Effector CD8-positive, alpha-beta T cell (primary cell): ENCODE results near the gene MAGI2.

Source experiments
- DNase-seq: peaks from one replicate; lab custom pipeline; 2025; lab: John Stamatoyannopoulos, UW

Gene MAGI2

DNA sequence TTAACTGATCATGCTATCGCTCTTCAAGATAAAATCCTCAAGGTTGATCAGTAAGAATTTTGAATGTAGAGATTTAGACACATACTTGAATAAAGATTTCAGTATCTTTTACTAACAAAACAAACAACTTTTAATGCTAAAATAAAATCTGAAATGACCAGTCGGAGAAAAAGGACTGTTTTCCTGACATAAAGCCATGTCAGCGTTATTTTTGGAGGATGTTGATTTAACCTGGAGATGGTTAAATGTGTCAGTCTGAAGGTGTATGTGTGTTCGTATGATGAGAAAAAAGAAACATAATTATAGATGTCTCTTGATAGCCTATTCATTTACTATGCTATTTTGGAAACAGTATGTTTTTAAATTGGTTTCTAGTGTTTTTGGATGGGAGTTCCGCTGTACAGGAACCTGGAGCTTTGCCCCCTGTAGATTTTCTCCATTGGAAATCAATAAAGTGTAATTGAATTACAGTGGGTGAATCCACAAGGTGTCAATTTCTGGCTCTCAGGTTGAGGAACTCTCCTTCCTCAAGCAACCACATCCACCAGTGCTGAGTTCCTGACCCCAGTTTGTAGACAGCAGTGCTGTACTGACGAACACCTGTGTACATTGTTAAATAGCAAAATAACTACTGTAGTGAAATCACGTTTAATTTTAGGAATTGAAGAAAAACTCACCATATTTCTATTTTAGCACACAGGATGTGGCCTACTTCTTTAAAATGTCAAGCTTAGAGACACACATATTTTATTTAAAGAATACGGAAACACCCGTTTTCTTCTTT lies 670.1 kb downstream of the MAGI2 start:
- DNase-seq = no peak

DNA sequence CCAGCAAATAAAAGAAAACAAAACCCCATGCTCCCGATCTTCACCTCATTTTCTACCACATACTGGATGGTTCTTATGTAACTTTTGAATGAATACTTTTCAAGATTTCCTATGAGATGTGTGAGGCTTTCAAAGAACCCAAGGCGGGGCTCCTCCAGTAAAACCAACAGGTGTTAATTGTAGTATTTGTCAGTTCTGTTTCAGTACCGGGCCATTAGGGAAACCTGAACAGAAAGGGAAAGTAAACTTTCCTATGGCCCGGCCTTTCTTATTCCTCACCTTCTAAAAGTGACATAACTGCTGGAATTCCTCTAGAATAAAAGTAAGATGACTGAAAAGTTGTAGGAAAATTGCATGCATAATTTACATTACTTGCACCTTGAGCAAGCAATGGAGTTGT lies 672.9 kb downstream of the MAGI2 start:
- DNase-seq = no peak

DNA sequence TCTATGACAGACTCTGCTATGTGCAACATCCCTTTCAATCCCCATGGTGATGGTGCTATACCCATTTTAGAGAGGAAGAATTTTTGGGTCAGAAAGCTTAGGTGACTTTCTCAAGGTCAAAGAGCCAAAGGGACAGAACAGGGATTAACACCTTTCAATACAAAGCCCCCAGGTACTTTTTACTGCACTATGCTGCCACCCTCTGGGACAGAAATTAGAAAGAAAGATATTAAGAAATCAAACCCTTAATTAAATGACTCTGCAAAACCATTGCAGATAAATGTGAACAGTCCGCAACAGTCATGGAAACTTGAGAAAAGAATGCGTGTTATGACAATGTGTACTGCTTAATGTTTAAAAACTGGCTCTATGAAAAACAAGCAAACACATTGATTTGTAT lies 673.7 kb downstream of the MAGI2 start:
- no peak for DNase-seq

DNA sequence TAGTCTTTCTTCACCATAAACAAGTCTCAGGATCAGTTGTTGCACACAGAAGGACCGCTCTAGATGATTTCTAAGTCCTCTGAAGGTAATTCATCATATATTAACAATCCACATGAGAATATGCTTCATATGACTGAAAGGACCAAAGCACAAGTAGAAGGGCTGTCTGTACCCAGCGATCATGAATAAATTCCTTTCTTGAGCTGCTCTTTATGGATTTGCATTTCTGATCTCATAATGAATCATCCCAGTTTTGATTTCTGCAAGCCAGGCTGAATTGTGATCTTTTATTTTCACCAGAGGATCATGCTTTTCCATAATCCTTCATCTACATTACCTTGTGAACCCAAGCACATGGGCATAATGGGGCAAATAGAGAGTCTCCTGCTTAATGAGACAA lies 675.6 kb downstream of the MAGI2 start:
- no peak for DNase-seq

DNA sequence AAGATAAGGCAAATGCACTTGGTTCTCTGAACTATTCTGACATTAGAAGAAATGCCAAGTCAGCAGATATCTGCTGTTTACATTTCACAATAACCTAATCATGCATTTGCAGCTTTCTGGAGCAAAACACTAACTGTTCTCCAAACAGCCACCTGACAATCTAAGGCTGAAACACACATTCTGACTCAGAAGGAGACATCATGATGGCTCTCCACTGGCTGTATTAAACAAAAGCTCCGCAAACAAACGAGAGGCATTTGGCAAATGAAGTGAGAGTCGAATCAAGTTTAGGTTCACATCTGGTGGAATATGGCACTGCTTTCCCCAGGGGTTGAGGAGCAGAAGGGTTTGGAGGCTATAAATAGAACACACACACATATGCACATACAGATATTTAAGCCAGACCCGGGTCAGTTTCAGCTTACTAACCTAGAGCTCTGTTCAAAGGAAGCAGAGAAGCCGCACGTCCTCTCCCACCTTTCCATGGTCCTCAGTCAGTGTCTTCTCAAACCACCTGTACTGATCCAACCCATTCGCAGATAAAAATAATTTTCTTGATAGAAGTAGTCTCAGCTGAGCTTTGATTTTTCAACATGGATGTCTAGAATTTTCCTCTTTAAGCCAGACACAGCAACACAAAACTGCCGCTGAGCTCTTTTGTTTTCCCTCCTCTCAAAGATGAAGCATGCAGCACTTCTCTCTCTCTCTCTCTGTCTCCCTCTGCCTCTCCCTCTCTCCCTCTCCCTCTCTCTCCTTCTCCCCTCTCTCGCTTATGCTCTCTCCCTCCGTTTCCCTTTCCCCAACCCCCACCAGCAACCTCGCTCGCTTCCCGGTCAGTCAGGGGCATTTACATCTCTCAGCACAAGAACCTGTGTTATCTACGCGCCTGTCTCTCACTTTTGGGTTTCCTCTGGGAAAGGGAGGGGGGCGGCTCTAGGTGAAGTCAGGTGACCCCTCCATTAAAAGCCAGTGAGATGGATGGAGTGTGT lies 682.8 kb downstream of the MAGI2 start:
- DNase-seq = no peak

DNA sequence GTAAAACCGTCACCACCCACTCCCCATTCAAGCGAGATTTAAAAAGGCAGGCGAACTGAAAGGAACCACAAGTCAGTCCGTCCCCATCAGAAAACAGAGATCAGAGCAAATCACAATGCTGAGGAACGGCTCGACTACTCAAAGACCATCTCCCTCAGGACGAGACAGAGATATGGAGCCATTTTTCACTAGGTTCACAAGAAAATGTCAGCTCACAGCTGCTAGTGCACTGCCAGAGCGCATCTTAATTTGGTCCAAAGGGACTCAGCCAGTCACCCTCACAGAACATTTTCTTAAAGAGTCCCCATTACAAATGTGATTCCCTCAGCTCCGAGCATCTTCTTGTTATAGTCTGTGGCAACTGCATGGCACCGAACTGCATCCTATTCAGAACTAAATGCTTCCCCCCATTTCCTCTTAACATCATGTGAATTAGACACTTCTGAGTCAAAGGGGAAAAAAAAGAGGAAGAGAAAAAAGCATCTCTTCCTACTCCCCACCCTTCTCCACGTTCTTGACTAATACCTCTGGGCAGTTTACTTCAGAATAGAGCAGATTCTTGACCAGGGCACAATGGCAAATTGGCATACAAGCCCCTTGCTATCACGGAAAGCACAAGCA lies 683.9 kb downstream of the MAGI2 start:
- no peak for DNase-seq

DNA sequence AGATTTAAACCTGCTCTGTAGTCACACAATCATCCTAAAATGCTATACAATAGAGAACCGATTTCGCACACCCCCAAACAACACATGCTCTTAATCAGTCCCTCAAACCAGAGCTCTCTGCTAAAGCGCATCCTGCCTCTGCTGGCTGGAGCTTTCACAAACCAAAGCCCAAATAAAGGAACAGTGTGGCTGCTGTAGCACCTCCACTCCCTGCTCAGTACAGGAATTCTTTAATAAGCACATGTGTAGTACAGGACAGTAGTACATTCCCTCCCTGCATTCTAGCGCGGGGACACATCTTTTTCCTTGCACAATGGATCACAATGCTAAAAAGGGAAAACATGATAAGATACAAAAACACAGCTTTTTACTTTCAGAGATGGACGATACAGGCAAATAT lies 684.6 kb downstream of the MAGI2 start:
- no peak for DNase-seq

DNA sequence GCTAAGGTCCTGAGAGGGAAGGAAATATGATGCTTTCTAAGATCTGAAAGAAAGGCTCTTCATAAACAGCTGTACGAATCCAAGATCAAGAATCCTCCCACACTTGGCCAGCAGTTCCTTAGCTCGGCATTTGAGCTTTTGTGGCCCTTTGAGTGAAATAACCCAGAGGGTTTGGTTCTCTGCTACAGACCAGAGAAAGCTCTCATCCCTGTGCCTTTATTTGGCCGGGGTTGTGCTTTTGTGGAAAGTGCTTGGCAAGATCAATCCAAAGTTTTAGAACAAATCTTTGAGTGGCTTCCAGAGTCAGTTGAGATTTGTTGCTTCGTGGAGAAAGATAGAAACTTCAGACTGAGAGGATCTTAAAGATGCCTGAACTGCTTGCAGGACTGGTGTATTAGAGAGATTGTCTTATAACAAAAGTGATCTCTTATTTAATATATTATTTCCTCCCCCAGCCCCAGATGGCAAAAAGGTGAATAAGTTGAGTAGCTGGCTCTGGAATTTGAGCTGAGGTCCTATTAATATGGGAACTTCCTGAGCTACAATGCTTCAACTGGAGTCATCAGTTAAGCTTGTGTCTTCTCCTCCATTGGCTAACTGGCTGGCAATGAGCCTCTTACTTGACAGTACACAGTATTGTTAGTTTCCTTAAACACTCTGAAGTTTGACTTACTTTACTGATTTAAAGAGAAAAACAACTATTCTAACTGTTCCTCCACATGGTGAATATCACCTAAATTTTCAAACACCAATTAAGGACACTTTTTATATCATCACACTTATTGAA lies 687.3 kb downstream of the MAGI2 start:
- no peak for DNase-seq

DNA sequence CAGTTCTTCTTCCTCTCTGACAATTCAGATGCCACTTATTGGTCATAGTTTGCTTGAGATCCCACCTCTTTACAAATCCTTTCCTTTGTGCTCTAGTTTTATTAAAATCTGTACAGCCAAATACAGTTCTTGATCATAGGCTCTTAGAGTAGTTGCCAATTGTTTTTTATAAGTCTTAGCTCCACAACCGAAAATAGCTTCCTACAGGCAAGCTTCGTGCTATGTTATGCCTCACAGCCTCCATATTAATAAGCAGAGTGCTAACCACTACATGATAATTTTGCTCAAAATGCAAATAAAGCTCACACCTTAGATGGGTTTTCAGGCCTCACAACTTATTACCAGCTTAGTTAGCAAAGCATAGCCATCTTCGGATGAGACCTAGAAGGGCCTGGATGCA lies 688.9 kb downstream of the MAGI2 start:
- DNase-seq = no peak

DNA sequence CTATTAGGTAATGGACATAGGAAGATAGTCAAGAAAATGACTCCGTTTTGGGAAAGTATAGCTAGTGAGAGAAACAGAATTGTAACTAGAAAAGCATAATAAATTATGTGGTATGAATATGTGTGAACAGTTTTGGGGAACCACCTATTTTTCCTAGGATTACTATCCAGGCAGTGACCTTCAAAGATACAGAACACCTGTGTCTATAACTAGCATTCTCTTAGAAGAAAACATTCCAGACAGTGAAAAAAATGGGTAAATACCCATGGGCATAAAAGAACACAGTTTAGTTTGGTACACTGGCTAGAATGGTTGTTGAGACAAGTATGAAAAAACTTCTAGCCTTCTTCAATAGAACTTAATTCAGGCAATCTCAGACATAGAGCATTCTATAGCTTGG lies 690.8 kb downstream of the MAGI2 start:
- no peak for DNase-seq

DNA sequence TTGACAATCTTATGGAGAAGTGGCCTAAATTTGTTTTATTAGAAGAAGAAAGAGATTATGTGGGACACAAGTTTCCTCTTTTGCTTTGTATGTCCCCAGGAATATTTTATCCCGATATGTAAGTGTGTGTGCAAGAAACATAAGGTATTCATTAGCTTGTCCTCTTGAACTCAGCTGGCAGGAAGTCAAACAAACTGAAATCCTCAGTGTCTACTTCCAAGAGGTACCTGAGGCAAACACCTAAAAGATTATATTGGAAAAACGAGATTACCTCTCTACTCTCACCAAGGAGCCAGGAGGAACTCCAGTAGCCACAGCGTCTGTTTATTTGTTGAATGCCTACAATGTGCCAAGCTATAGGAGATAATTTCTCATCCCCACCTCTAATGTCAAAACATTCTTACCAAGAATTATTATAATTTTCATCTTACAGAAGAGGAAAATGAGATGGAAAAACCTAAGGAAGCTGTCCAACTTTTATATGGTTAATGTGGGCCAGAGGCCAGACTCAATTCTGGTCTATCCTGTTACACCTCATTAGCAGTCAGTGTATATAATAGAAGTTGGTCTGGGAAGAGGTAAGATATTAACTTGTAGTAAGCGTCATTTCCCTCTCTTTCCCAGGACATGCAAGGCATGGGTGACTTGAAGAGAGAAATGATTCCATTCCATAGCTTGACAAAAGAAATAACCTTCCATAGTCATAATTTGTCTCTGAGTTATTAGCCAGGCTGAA lies 692.7 kb downstream of the MAGI2 start:
- DNase-seq = no peak

DNA sequence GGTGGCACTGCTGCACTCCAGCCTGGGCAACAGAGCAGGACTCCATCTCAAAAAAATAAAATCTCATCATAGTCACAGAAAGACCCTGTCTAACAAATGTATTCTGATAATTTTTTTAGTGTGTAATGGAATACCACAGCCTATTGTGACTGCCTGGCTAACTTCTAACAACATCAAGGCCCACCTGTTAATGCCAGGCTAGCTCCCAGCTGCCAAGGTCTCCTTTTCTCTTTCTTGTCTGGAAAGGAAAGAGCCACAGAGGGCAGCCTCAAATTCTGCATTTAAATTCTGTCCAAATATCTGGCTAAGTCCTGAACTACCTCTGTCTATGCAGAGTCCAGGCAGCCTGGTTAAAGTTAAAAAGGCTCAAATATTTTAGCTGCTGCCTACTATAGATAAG lies 700.9 kb downstream of the MAGI2 start:
- DNase-seq = no peak

DNA sequence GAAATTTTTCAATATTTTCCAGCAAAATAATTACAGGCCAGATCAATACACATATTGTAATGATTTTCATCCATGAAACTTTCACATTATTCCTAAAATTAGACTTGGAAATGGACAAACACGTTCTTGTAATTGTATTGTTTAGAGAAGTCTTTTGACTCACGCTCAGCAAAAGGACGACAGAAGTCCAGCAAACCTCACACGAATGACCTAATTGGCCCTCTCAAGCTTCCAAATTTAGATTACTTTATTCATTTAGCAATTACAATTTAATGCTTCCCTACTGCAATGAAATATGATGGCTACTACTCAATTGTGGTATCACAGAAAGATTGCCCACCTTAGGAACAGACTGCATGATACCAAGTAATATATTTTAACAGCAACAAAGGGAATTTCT lies 702.2 kb downstream of the MAGI2 start:
- no peak for DNase-seq

DNA sequence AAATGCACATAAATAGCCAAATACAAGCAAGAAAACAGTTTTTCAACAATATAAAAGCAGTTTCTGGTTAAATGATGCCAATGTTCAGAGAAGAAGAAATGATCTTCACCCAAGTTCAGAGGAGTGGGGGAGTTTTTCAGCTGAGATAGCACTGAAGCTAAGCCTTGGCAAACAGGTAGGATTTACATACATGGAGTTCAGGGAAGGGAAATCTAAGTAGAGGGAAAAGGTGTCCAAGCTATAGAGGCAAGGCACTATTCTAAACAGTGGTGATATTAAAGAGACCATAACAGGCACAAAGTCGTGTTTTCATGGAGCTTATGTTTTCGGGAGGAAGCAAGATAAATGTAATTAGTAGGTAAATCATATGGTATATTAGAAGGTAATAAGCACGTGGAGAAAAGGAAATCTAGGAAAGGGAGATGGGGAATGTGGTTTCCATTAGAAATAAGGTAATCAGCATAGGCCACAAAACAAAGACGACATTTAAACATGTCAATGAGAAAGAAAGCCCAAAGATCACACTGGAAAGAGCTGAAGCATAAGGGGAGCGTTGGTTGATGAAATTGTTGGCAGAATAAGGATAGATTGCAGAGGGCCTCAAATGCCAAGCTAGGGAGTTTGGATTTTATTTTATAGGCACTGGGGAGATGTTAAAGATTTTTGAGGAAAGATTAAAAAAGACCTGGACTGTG lies 704.3 kb downstream of the MAGI2 start:
- no peak for DNase-seq

DNA sequence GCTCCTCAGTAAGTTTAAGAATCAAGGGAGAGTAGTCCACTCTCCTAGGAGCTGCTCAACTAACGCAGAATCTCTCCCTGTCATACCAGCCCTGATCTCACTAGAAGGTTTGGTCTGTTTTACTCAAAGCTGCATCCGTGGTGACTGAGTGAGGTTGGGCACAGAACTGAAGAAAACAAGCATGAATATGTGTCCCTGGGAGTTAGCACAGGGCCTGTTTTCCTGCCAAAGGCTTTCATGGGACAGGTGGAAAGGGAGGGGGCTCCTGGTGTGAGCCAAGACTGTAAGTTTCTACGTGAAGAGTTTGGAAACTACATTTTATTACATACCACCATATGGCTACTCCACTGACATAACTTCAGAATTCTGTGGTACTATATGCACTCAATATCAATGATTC lies 705.9 kb downstream of the MAGI2 start:
- no peak for DNase-seq

DNA sequence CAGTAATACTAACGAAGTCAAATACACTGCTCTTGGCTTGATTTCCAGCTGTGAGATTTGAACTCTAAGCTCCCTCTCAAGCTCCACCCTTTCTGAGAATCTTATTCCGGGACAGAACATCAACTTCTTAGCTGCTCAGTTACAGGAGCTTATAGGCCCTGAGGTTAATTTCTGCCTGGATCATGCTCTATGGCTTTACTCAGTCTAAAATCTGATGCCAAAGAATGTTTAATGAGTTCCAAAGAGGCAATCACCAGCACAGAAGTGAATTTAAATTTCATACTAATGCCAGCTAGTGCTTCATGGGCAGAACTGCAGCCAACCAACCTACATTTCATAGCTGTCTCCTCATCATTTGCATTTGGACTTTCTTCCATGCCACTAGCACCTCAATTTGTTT lies 707.2 kb downstream of the MAGI2 start:
- DNase-seq = no peak

DNA sequence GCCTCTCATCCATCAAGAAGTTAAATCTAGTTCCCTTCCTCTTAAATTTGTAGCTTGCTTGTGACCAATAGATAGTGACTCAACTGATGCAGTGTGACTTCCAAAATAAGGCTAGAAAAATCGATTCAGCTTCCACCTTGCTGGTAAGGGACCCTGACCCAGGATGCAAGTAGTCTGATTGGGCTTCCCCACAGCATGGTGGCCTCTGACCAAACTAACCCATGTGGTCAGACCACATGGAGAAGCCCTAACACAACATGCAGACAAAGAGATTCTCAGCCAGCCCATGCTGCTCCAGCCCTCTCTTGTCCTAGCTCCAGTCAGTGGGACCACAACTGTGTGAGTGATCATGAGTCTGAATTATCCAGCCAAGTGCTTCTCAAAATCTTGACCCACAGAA lies 710.8 kb downstream of the MAGI2 start:
- DNase-seq = no peak

DNA sequence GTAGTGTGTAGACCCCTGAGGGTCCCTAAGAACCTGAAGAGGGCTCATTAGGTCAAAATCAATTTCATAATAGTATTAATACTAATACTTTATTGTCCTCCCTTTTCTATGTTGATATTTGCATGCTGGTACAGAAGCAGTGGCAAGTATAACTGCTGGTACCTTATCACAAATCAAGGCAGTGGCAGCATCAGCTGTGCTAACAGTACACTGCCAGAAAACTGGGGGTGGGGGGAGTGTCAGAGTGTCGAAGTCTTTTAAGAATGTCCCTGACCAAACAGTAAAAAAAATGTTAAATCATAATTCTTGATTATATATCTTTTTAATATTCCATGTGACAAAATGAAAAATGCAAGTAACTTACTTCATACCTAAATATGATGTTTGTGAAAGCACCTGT lies 716.9 kb downstream of the MAGI2 start:
- no peak for DNase-seq

DNA sequence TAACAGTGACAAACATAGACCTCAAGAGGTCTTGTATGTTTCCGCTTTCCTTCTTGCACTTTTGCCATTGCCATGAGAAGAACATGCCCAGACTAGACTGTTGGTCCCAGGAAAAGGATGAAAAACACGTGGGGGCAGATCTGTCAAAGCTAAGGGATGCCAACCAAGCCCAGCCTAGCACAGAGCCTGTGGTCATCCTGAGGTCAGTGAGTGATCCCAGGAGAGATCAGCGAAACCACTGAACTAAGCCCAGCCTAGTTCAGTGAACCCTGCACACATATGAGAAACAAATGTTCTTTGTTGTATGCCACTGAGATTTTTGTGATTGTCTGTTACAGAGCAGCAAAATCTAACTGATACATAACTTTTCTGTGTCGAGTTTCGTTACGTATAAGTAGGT lies 718.8 kb downstream of the MAGI2 start:
- no peak for DNase-seq

DNA sequence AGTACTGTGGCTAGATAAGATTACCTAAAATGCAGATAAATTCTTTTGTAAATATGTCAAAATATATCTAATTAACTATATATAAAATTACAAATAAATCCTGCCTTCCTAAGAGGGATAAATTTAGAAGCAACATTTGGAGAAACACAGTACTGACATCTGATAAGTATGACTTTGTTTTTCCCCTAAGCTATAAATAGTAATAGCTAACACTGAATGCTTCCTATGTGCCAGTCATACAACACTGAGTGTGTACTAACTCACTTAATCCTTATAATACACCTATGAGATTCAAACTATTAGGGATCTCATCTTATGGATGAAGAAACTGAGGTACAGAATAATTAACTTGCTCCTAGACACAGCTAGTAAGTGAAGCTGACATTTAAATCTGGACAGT lies 733.4 kb downstream of the MAGI2 start:
- DNase-seq = no peak

DNA sequence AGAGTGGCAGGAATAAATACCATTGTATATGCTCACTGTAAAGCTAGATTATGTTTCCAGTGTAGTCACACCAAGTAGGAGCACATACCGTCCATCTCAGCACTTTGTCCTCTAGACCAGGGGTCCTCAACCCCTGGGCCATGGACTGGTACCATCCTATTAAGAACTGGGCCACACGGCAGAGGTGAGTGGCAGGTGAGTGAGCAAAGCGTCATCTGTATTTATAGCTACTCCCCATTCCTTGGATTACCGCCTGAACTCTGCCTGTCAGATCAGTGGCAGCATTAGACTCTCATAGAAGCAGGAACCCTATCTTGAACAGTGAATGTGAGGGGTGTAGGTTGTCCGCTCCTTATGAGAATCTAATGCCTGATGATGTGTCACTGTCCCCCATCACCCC lies 735.3 kb downstream of the MAGI2 start:
- DNase-seq = no peak
